ENCODE data around the gene SLC15A3.

DNA sequence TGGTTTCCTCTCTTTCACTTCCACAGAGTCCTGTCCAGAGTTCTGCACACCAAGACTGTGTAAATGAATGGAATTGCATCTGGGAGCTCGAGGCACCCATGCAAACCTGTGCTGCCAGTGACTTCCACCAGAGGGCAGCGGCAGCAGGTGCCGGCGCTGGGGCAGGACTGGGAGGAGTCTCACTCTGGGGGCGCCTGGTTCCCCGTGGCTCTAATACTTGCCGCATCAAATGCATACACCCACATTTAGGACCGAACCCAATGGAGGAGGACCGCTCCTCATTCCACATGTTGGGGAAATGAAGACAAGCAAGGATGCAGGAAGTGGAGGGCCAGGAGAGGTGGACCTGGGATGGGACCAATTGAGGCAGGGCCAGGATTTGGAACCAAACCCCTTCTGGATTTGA lies 18.4 kb upstream of the SLC15A3 start:
- TF ChIP-seq SIN3A (IDR thresholded peaks at IDR 0.05; ENCODE audit: borderline replicate concordance, low read depth, low read length) = no peak
- TF ChIP-seq, protein P1, sequence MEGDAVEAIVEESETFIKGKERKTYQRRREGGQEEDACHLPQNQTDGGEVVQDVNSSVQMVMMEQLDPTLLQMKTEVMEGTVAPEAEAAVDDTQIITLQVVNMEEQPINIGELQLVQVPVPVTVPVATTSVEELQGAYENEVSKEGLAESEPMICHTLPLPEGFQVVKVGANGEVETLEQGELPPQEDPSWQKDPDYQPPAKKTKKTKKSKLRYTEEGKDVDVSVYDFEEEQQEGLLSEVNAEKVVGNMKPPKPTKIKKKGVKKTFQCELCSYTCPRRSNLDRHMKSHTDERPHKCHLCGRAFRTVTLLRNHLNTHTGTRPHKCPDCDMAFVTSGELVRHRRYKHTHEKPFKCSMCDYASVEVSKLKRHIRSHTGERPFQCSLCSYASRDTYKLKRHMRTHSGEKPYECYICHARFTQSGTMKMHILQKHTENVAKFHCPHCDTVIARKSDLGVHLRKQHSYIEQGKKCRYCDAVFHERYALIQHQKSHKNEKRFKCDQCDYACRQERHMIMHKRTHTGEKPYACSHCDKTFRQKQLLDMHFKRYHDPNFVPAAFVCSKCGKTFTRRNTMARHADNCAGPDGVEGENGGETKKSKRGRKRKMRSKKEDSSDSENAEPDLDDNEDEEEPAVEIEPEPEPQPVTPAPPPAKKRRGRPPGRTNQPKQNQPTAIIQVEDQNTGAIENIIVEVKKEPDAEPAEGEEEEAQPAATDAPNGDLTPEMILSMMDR (IDR thresholded peaks at IDR 0.05) = peak; percentile 69
- TF ChIP-seq, protein P2, sequence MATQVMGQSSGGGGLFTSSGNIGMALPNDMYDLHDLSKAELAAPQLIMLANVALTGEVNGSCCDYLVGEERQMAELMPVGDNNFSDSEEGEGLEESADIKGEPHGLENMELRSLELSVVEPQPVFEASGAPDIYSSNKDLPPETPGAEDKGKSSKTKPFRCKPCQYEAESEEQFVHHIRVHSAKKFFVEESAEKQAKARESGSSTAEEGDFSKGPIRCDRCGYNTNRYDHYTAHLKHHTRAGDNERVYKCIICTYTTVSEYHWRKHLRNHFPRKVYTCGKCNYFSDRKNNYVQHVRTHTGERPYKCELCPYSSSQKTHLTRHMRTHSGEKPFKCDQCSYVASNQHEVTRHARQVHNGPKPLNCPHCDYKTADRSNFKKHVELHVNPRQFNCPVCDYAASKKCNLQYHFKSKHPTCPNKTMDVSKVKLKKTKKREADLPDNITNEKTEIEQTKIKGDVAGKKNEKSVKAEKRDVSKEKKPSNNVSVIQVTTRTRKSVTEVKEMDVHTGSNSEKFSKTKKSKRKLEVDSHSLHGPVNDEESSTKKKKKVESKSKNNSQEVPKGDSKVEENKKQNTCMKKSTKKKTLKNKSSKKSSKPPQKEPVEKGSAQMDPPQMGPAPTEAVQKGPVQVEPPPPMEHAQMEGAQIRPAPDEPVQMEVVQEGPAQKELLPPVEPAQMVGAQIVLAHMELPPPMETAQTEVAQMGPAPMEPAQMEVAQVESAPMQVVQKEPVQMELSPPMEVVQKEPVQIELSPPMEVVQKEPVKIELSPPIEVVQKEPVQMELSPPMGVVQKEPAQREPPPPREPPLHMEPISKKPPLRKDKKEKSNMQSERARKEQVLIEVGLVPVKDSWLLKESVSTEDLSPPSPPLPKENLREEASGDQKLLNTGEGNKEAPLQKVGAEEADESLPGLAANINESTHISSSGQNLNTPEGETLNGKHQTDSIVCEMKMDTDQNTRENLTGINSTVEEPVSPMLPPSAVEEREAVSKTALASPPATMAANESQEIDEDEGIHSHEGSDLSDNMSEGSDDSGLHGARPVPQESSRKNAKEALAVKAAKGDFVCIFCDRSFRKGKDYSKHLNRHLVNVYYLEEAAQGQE (IDR thresholded peaks at IDR 0.05; ENCODE audit: low read depth, low read length) = no peak
- TF ChIP-seq, protein P3, sequence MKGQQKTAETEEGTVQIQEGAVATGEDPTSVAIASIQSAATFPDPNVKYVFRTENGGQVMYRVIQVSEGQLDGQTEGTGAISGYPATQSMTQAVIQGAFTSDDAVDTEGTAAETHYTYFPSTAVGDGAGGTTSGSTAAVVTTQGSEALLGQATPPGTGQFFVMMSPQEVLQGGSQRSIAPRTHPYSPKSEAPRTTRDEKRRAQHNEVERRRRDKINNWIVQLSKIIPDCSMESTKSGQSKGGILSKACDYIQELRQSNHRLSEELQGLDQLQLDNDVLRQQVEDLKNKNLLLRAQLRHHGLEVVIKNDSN (IDR thresholded peaks at IDR 0.05; ENCODE audit: borderline replicate concordance, low read depth) = no peak

Measured in SK-N-SH (cell line).